Measurements from ENCODE around the gene GATA6. TPM values are rescaled to one million over a fixed set of nuclear protein-coding genes. Genes with fewer than 3 reads are reported as not detected.

The GATA6 gene
- total and polyA plus RNA-seq, 9 donors: 30.2 to 221 (median 129) TPM

- DNase-seq: no peak
- no peaks in the 10 kb centered on the region for H3K4me1 ChIP-seq (ENCODE audit: insufficient read depth)
- no peaks in the 10 kb centered on the region for H3K9me3 ChIP-seq
- 89 to 94% (median 92%) methylated on average over 7 of the region's 7 CpGs for WGBS, 3 donors
- TF ChIP-seq EP300 (IDR thresholded peaks at IDR 0.05) (no peak), CTCF (IDR thresholded peaks at IDR 0.05) (no peak), POLR2A (IDR thresholded peaks at IDR 0.05) (no peak)
- H3K27ac ChIP-seq: no peak overlapping the region
- H3K36me3 ChIP-seq: no peaks in the 10 kb centered on the region
- no peaks in the 10 kb centered on the region for H3K27me3 ChIP-seq
- intact Hi-C loops (cut with DNase I): no loop called here
- H3K4me3 ChIP-seq: no peak overlapping the region
Measured at GRCh38 chr18:22143347-22144340, 25.7 kb upstream of the GATA6 start.

GRCh38 chr18:22145160-22145559, 24.2 kb upstream of the GATA6 start:
- Histone ChIP-seq H3K9me3 (no peaks in the 10 kb centered on the region), H3K4me1 (ENCODE audit: insufficient read depth) (no peaks in the 10 kb centered on the region), H3K27me3 (no peaks in the 10 kb centered on the region), H3K36me3 (no peaks in the 10 kb centered on the region), H3K27ac (no peak overlapping the region), H3K4me3 (no peak overlapping the region)
- intact Hi-C loops (cut with DNase I): no loop called here
- no peak for DNase-seq
- no peak for TF ChIP-seq POLR2A (IDR thresholded peaks at IDR 0.05)
- no peak for TF ChIP-seq EP300 (IDR thresholded peaks at IDR 0.05)
- no peak for TF ChIP-seq CTCF (IDR thresholded peaks at IDR 0.05)
- WGBS, 3 donors: 67 to 74% (median 72%) methylated on average over 3 of the region's 3 CpGs

- H3K27ac ChIP-seq: no peak overlapping the region
- intact Hi-C loops (cut with DNase I): no loop called here
- no peaks in the 10 kb centered on the region for H3K36me3 ChIP-seq
- no peak for DNase-seq
- no peaks in the 10 kb centered on the region for H3K4me1 ChIP-seq (ENCODE audit: insufficient read depth)
- H3K4me3 ChIP-seq: no peak overlapping the region
- 77 to 84% (median 78%) methylated on average over 8 of the region's 8 CpGs for WGBS, 3 donors
- no peak for TF ChIP-seq CTCF (IDR thresholded peaks at IDR 0.05)
- no peak for TF ChIP-seq EP300 (IDR thresholded peaks at IDR 0.05)
- TF ChIP-seq POLR2A (IDR thresholded peaks at IDR 0.05): no peak
- no peaks in the 10 kb centered on the region for H3K27me3 ChIP-seq
- no peaks in the 10 kb centered on the region for H3K9me3 ChIP-seq
Measured at GRCh38 chr18:22149710-22150109, 19.7 kb upstream of the GATA6 start.

- no peaks in the 10 kb centered on the region for H3K4me1 ChIP-seq (ENCODE audit: insufficient read depth)
- intact Hi-C loops (cut with DNase I): no loop called here
- no peak overlapping the region for H3K27ac ChIP-seq
- no peaks in the 10 kb centered on the region for H3K27me3 ChIP-seq
- no peaks in the 10 kb centered on the region for H3K9me3 ChIP-seq
- no peak for TF ChIP-seq EP300 (IDR thresholded peaks at IDR 0.05)
- TF ChIP-seq POLR2A (IDR thresholded peaks at IDR 0.05): no peak
- TF ChIP-seq CTCF (IDR thresholded peaks at IDR 0.05): no peak
- WGBS, 3 donors: 87 to 88% (median 87%) methylated on average over 10 of the region's 10 CpGs
- no peaks in the 10 kb centered on the region for H3K36me3 ChIP-seq
- H3K4me3 ChIP-seq: no peak overlapping the region
- DNase-seq: no peak
Measured at GRCh38 chr18:22152093-22152492, 17.3 kb upstream of the GATA6 start.

Measured in ovary (tissue), 9 donors.